Ovary (tissue), 9 donors: ENCODE measurements around the gene CDCP1. TPM values are rescaled to one million over a fixed set of nuclear protein-coding genes. Genes with fewer than 3 reads are reported as not detected.

Source experiments
- DNase-seq, 5 donors: peaks; one replicate each; pipeline ENCODE4 v3.0.0-alpha.2; 2019 to 2020
- H3K27ac ChIP-seq, 2 donors: fragments of 200-600 bp; one replicate each; pipeline versions ENCODE4 v1.5.1 to v1.8.0; 2019 to 2022
- H3K27me3 ChIP-seq: fragments of 200-600 bp; one replicate; pipeline ENCODE4 v1.8.0; 2022
- H3K36me3 ChIP-seq: fragments of 200-600 bp; sonication (generic); one replicate; pipeline ENCODE4 v1.5.1; 2019
- H3K4me1 ChIP-seq: one replicate; pipeline ENCODE4 v1.8.1; 2013; ENCODE audit warnings: mild to moderate bottlenecking, moderate library complexity; ENCODE audit not compliant: insufficient read depth
- H3K4me3 ChIP-seq: fragments of 200-600 bp; sonication (generic); one replicate; pipeline ENCODE4 v1.5.1; 2017
- H3K9me3 ChIP-seq, 2 donors: fragments of 200-600 bp in 1 of 2; sonication (generic) in 1 of 2; one replicate each; pipeline versions ENCODE4 v1.5.1 to v1.8.1; 2013 to 2019; ENCODE audit warnings: mild to moderate bottlenecking in 1 of 2, moderate library complexity in 1 of 2
- CTCF ChIP-seq, 3 donors: fragments of 450-650 bp in 2 of 3; fragments of 200-600 bp in 1 of 3; IDR thresholded peaks; one replicate each; pipeline versions ENCODE4 v1.5.1 to v1.8.0; 2016 to 2022; ENCODE audit warnings: antibody characterized with exemption in 3 of 3, mild to moderate bottlenecking in 1 of 3
- EP300 ChIP-seq: sonication (generic); formaldehyde crosslinking; IDR thresholded peaks from one replicate; pipeline ENCODE4 v1.6.1; 2017; ENCODE audit warnings: antibody characterized with exemption
- POLR2A ChIP-seq: fragments of 450-650 bp; IDR thresholded peaks from one replicate; pipeline ENCODE4 v1.6.1; 2017; ENCODE audit warnings: antibody characterized with exemption, mild to moderate bottlenecking, moderate library complexity
- WGBS, 3 donors: extraction: QIAGEN DNeasy Blood & Tissue Kit in 1 of 3; methylation state at CpG; one replicate each; pipeline versions ENCODE4 v1.1.5 to v1.1.7; 2013 to 2017; 5-methylcytosine and 5-hydroxymethylcytosine counted together
- intact Hi-C, 4 donors: fragments of 100-400 bp; cut with DNase I; formaldehyde crosslinking; loops; one replicate each; pipeline versions ENCODE4 v1.11.0 to v1.15.1; 2022 to 2023
- polyA plus RNA-seq, 2 donors: library from polyadenylated mRNA; stranded (reverse); fragments of 200-250 nt in 1 of 2; fragments of 350-450 nt in 1 of 2; fragmentation: Illumina TruSeq in 1 of 2; extraction: RNeasy Lipid Tissue Mini Kit (QIAGEN cat#74804) in 1 of 2; gene quantifications; one replicate each; pipeline ENCODE4 v1.2.3, GENCODE V29; 2013 to 2014
- total RNA-seq, 7 donors: library from RNA; depleted of rRNA in 2 of 7; stranded (reverse); fragments of >200 nt in 2 of 7; fragmentation: NEBNext Ultra II Directional in 3 of 7; extraction: Animal tissue kit (Norgen Biotek cat#: 25700) in 3 of 7; gene quantifications; one replicate each; pipeline versions ENCODE4 v1.1.0 to v1.2.4, GENCODE V29; 2016 to 2023
- donor health status: DM: no; HTN: no; CAD: no; lungs with moderate emphysema.
- donor health status: DM: no; HTN: no; CAD: no.
- donor health status: Bipolar disorder and iron deficiency.
- donor health status: DM: yes; HTN: yes; CAD: no.
- donor health status: DM: no; HTN: no; CAD: no.
- donor health status: DM: yes; HTN: yes; CAD: no.

The CDCP1 gene
- total and polyA plus RNA-seq, 9 donors: 0.12 to 14.4 (median 1.7) TPM

GRCh38 chr3:45103753-45104714 is 42.1 kb downstream of the CDCP1 start:
- Histone ChIP-seq H3K36me3 (no peaks in the 10 kb centered on the region), H3K27ac (no peak overlapping the region), H3K4me3 (no peak overlapping the region), H3K27me3 (no peaks in the 10 kb centered on the region), H3K4me1 (no peaks in the 10 kb centered on the region), H3K9me3 (no peaks in the 10 kb centered on the region)
- DNase-seq: no peak
- intact Hi-C loops: no loop called here
- 82 to 83% (median 83%) methylated on average over 4 of the region's 4 CpGs for WGBS, 3 donors
- TF ChIP-seq POLR2A (no peak), EP300 (no peak), CTCF (IDR thresholded peaks at IDR 0.05) (no peak)

- H3K27me3 ChIP-seq: no peaks in the 10 kb centered on the region
- no peaks in the 10 kb centered on the region for H3K36me3 ChIP-seq
- no peak overlapping the region for H3K27ac ChIP-seq
- H3K4me3 ChIP-seq: no peak overlapping the region
- 82 to 92% (median 92%) methylated on average over 2 of the region's 2 CpGs for WGBS, 3 donors
- no peak for DNase-seq
- intact Hi-C loops: no loop called here
- no peaks in the 10 kb centered on the region for H3K9me3 ChIP-seq
- TF ChIP-seq CTCF (IDR thresholded peaks at IDR 0.05) (no peak), POLR2A (no peak), EP300 (no peak)
- H3K4me1 ChIP-seq: no peaks in the 10 kb centered on the region
Observed at GRCh38 chr3:45103334-45103733, 42.8 kb downstream of the CDCP1 start.

GRCh38 chr3:45100981-45101407 is 45.2 kb downstream of the CDCP1 start:
- no peak for DNase-seq
- Histone ChIP-seq H3K27ac (no peak overlapping the region), H3K36me3 (no peaks in the 10 kb centered on the region), H3K4me3 (no peak overlapping the region), H3K27me3 (no peaks in the 10 kb centered on the region), H3K9me3 (no peaks in the 10 kb centered on the region), H3K4me1 (no peaks in the 10 kb centered on the region)
- intact Hi-C loops: no loop called here
- TF ChIP-seq POLR2A (no peak), EP300 (no peak), CTCF (IDR thresholded peaks at IDR 0.05) (no peak)
- WGBS, 3 donors: 88 to 91% (median 91%) methylated on average over 3 of the region's 3 CpGs

- 72 to 87% (median 73%) methylated on average over 5 of the region's 5 CpGs for WGBS, 3 donors
- no peak for DNase-seq
- H3K4me3 ChIP-seq: no peak overlapping the region
Observed at GRCh38 chr3:45098310-45098709, 47.9 kb downstream of the CDCP1 start.

More at GRCh38 chr3:45098310-45098709, 47.9 kb downstream of the CDCP1 start:
- no peak for TF ChIP-seq POLR2A
- TF ChIP-seq EP300: no peak
- TF ChIP-seq CTCF (IDR thresholded peaks at IDR 0.05): no peak
- intact Hi-C loops: no loop called here
- Histone ChIP-seq H3K27ac (no peak overlapping the region), H3K9me3 (no peaks in the 10 kb centered on the region), H3K4me1 (no peaks in the 10 kb centered on the region), H3K27me3 (no peaks in the 10 kb centered on the region), H3K36me3 (no peaks in the 10 kb centered on the region)
